Measurements from ENCODE around the gene BSND. TPM values are rescaled to one million over a fixed set of nuclear protein-coding genes. Genes with fewer than 3 reads are reported as not detected.
A peak's percentile ranks its signal among the peaks of the same experiment; 100 is the strongest.

The BSND gene
- total RNA-seq, 1 donor from 2014 or later = not detected

- H3K27me3 Mint-ChIP-seq = peaks cover 41% of the 10 kb centered on the region
- peak overlapping the region; percentile 6 for H3K27ac Mint-ChIP-seq
- peaks cover 28% of the 10 kb centered on the region for H3K4me1 Mint-ChIP-seq (ENCODE audit: unreplicated experiment)
- no peak for TF ChIP-seq CTCF (conservative IDR thresholded peaks at IDR 0.05)
- no peak for DNase-seq (ENCODE audit: extremely low spot score, unreplicated experiment)
- no peak overlapping the region for H3K4me3 Mint-ChIP-seq
- no peaks in the 10 kb centered on the region for H3K36me3 Mint-ChIP-seq
- no peaks in the 10 kb centered on the region for H3K9me3 Mint-ChIP-seq
Measured at GRCh38 chr1:54994355-54994990, 4.3 kb upstream of the BSND start.

- TF ChIP-seq CTCF (conservative IDR thresholded peaks at IDR 0.05) = no peak
- no peaks in the 10 kb centered on the region for H3K36me3 Mint-ChIP-seq
- H3K9me3 Mint-ChIP-seq = no peaks in the 10 kb centered on the region
- H3K27ac Mint-ChIP-seq = peak overlapping the region; percentile 6
- H3K27me3 Mint-ChIP-seq = peaks cover 45% of the 10 kb centered on the region
- H3K4me1 Mint-ChIP-seq (ENCODE audit: unreplicated experiment) = peaks cover 28% of the 10 kb centered on the region
- peak overlapping the region; percentile 65 for H3K4me3 Mint-ChIP-seq
- DNase-seq (ENCODE audit: extremely low spot score, unreplicated experiment) = no peak
Measured at GRCh38 chr1:54995013-54995760, 3.5 kb upstream of the BSND start.

- no peak overlapping the region for H3K27ac Mint-ChIP-seq
- H3K27me3 Mint-ChIP-seq = peaks cover 45% of the 10 kb centered on the region
- peak overlapping the region; percentile 65 for H3K4me3 Mint-ChIP-seq
- DNase-seq (ENCODE audit: extremely low spot score, unreplicated experiment) = no peak
- no peak for TF ChIP-seq CTCF (conservative IDR thresholded peaks at IDR 0.05)
- no peaks in the 10 kb centered on the region for H3K36me3 Mint-ChIP-seq
- peaks cover 28% of the 10 kb centered on the region for H3K4me1 Mint-ChIP-seq (ENCODE audit: unreplicated experiment)
- no peaks in the 10 kb centered on the region for H3K9me3 Mint-ChIP-seq
Measured at GRCh38 chr1:54995835-54996234, 2.9 kb upstream of the BSND start.

GRCh38 chr1:54996359-54996868 lies 2.3 kb upstream of the BSND start:
- Mint-ChIP-seq H3K36me3 (no peaks in the 10 kb centered on the region), H3K4me1 (ENCODE audit: unreplicated experiment) (peaks cover 28% of the 10 kb centered on the region), H3K4me3 (peak overlapping the region; percentile 72), H3K27ac (no peak overlapping the region), H3K27me3 (peaks cover 45% of the 10 kb centered on the region), H3K9me3 (no peaks in the 10 kb centered on the region)
- DNase-seq (ENCODE audit: extremely low spot score, unreplicated experiment) = peak; percentile 79
- TF ChIP-seq CTCF (conservative IDR thresholded peaks at IDR 0.05) = peak; percentile 82

- Mint-ChIP-seq H3K4me3 (peak overlapping the region; percentile 72), H3K4me1 (ENCODE audit: unreplicated experiment) (peaks cover 28% of the 10 kb centered on the region), H3K27ac (peak overlapping the region; percentile 24), H3K27me3 (peaks cover 45% of the 10 kb centered on the region), H3K36me3 (no peaks in the 10 kb centered on the region), H3K9me3 (no peaks in the 10 kb centered on the region)
- no peak for TF ChIP-seq CTCF (conservative IDR thresholded peaks at IDR 0.05)
- no peak for DNase-seq (ENCODE audit: extremely low spot score, unreplicated experiment)
Measured at GRCh38 chr1:54996869-54997710, 1.6 kb upstream of the BSND start.
